GOT3 (cell line): ENCODE data around the gene CCDC30.

Experiments used
- DNase-seq: peaks from one replicate; lab custom pipeline; 2025; ENCODE audit warnings: mixed read lengths; lab: John Stamatoyannopoulos, UW

CCDC30 gene

GRCh38 chr1:42462828-42463763, at the start of gene CCDC30:
Gene CCDC30 (plus strand): TSS chr1:42463286. CDS start chr1:42480552, 17,266 bp downstream.
- DNase-seq = peak; percentile 77

- no peak for DNase-seq
Measured at GRCh38 chr1:42414551-42415496, 48.3 kb upstream of the CCDC30 start.

- no peak for DNase-seq
Measured at GRCh38 chr1:42417166-42417565, 45.9 kb upstream of the CCDC30 start.

GRCh38 chr1:42418516-42418915, 44.6 kb upstream of the CCDC30 start:
- DNase-seq = no peak

GRCh38 chr1:42419126-42419821, 43.8 kb upstream of the CCDC30 start:
- DNase-seq = no peak

- no peak for DNase-seq
Measured at GRCh38 chr1:42420121-42420520, 43.0 kb upstream of the CCDC30 start.

GRCh38 chr1:42420911-42421585, 42.0 kb upstream of the CCDC30 start:
- no peak for DNase-seq

GRCh38 chr1:42422737-42423136, 40.3 kb upstream of the CCDC30 start:
- DNase-seq = no peak

- DNase-seq = no peak
Measured at GRCh38 chr1:42423681-42424080, 39.4 kb upstream of the CCDC30 start.

- no peak for DNase-seq
Measured at GRCh38 chr1:42424201-42424600, 38.9 kb upstream of the CCDC30 start.

- DNase-seq = no peak
Measured at GRCh38 chr1:42427240-42427639, 35.8 kb upstream of the CCDC30 start.

- DNase-seq = no peak
Measured at GRCh38 chr1:42429603-42430002, 33.5 kb upstream of the CCDC30 start.

GRCh38 chr1:42430286-42431135, 32.6 kb upstream of the CCDC30 start:
- DNase-seq = no peak

- DNase-seq = no peak
Measured at GRCh38 chr1:42431514-42431913, 31.6 kb upstream of the CCDC30 start.

GRCh38 chr1:42432714-42433113, 30.4 kb upstream of the CCDC30 start:
- DNase-seq = no peak

- DNase-seq = no peak
Measured at GRCh38 chr1:42433369-42433768, 29.7 kb upstream of the CCDC30 start.

- no peak for DNase-seq
Measured at GRCh38 chr1:42434340-42434739, 28.7 kb upstream of the CCDC30 start.

GRCh38 chr1:42439940-42440339, 23.1 kb upstream of the CCDC30 start:
- DNase-seq = no peak

- no peak for DNase-seq
Measured at GRCh38 chr1:42442662-42443061, 20.4 kb upstream of the CCDC30 start.

GRCh38 chr1:42449256-42449655, 13.8 kb upstream of the CCDC30 start:
- DNase-seq = no peak
